GM18520 (cell line): ENCODE data around the gene HTRA3.
"Not testable (repeated sequence)": the region's sequence is repeated elsewhere in the genome, so short reads cannot be mapped to it uniquely, and the experiment has no call there.

ENCODE experiments used
- ATAC-seq: cut with Tn5 transposase; IDR thresholded peaks from one replicate; pipeline ENCODE4 v1.9.1; 2021; ENCODE audit not compliant: unreplicated experiment

The HTRA3 gene

GRCh38 chr4:8338351-8338961, 68.9 kb downstream of the HTRA3 start:
- ATAC-seq = no peak

GRCh38 chr4:8340781-8341241, 71.3 kb downstream of the HTRA3 start:
- ATAC-seq = no peak

DNA sequence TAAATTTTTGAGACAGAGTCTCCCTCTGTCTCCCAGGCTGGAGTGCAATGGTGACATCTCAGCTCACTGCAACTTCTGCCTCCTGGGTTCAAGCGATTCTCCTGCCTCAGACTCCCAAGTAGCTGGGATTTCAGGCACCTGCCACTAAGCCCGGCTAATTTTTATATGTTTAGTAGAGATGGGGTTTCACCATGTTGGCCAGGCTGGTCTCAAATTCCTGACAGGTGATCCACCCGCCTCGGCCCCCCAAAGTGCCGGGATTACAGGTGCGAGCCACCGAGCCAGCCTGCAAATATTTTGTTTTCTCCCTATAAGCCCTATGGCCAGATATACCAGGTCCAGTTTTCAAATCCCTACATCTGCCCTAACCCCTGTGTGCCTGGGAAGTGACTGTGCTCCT, 71.7 kb downstream of the HTRA3 start:
- ATAC-seq = not testable (repeated sequence)

- ATAC-seq = no peak
Observed at GRCh38 chr4:8341691-8342090, 72.1 kb downstream of the HTRA3 start.

GRCh38 chr4:8342651-8343261, 73.2 kb downstream of the HTRA3 start:
- no peak for ATAC-seq

DNA sequence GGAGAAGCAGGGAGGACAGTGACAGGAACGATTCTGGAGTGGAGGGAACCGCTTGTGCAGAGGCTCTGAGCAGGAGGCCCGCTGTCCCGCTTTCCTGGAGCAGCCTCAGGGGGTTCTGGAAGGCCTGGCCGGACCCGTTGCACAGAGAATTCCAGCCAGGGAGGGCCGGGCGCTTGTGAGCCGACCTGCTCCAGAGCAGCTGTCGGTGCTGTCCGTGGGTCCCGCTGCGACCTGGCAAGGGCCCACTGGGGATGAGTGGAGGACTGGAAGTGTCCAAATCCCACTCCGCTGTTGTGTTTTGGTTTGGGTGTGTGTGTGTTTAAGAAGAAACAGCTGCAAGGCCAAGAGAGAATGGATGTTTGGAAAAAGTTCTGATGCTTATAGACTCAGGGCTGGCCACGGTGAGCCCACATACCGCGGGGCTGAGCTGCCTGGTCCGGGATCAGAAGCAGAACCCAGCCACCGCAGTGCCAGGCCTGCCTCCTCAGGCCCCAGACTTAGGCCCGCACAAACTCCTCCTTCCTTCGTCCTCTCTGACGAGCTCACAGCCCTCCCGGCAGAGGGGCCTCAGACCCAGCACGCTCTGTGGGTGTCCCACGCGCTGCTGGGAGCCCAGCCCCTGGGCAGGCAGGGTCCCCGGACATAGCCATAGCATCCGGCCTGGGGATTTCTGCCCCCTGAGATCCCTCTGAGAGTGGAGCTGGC, 73.9 kb downstream of the HTRA3 start:
- ATAC-seq = no peak

- no peak for ATAC-seq
Observed at GRCh38 chr4:8343967-8344331, 74.4 kb downstream of the HTRA3 start.

- ATAC-seq = no peak
Observed at GRCh38 chr4:8344377-8344776, 74.8 kb downstream of the HTRA3 start.

- ATAC-seq = no peak
Observed at GRCh38 chr4:8345053-8345945, 75.7 kb downstream of the HTRA3 start.

GRCh38 chr4:8345946-8346814, 76.6 kb downstream of the HTRA3 start:
- ATAC-seq = no peak

GRCh38 chr4:8346838-8347605, 77.5 kb downstream of the HTRA3 start:
- ATAC-seq = no peak

GRCh38 chr4:8347660-8348059, 78.1 kb downstream of the HTRA3 start:
- ATAC-seq = no peak

DNA sequence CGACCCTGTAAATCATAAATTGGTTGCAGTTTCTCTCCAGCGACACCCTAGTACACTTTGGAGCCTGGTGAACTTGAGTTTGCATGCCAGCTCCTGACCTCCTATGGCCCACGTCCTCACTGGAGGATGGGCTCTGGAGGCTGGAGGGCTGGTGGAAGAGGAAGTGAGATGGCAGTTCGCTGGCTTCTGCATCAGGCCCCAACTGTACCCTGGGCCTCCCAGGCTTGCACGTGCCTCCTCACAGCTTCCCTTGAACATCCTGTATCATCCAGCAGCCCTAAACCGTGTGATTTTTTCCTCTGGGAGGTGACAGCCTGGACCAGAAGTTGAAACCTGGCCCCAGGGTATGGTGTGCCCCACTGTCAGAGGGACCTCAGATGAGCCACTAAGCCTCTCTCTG, 78.5 kb downstream of the HTRA3 start:
- no peak for ATAC-seq

- not testable (repeated sequence) for ATAC-seq
Observed at GRCh38 chr4:8349236-8349635, 79.7 kb downstream of the HTRA3 start.

DNA sequence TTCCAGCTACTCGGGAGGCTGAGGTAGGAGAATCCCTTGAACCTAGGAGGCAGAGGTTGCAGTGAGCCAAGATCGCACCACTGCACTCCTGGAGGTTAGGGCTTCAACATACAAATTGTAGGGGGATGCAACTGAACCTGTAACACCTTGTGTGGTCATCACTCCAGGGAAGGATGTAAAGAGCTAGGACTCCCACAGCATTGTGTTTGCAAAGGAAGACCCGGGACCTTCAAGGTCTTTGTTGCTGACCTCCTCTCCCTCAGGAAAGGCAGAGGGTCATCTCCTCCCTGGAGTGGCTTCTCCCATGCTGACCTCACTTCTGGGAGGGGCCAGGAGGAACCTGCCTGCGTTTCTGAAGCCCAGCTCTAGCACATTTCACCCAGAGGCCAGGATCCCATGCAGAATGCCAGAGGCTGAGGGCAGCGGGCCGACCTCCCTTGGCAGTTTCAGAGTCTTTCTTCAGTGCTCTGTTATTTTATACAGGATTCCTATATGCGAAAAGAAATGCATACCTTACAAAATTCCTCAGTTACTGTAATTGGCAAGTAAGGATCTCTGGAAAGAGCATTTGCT, 80.2 kb downstream of the HTRA3 start:
- no peak for ATAC-seq

- no peak for ATAC-seq
Observed at GRCh38 chr4:8350352-8350751, 80.8 kb downstream of the HTRA3 start.

GRCh38 chr4:8350841-8351461, 81.4 kb downstream of the HTRA3 start:
- ATAC-seq = no peak

DNA sequence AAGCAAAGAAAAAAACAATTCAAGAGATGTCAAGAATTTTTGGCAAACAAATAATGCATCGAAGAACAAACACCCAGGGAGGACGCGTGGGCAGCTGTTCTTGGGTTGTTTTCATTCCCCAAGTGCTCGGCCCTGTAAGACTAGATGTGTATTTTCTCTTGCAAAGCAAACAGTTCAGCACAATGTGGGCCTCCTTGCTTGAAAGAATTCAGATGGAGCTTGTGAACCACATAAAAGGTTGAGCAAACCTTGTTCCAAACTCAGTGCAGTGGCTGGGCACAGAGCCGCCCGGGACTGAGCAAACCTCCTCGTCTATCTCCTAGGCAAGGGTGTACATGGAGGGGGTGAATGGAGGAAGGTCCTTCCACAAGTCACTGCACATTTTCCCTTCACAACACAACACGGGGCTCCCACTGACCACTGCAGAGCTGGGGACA, 82.4 kb downstream of the HTRA3 start:
- ATAC-seq = no peak
